Tibial nerve (tissue), 4 donors: ENCODE measurements around the gene MACROH2A2.

Experiments used
- EP300 ChIP-seq, 2 donors: sonication (generic); formaldehyde crosslinking; IDR thresholded peaks; one replicate each; pipeline ENCODE4 v1.6.1; 2017; ENCODE audit warnings: antibody characterized with exemption in 2 of 2, mild to moderate bottlenecking in 1 of 2
- POLR2A ChIP-seq, 2 donors: fragments of 450-650 bp; IDR thresholded peaks; one replicate each; pipeline ENCODE4 v1.6.1; 2017; ENCODE audit warnings: antibody characterized with exemption in 2 of 2, mild to moderate bottlenecking in 2 of 2, moderate library complexity in 2 of 2
- TF ChIP-seq, protein P1 (sequence below), 5 experiments: fragments of 200-600 bp in 3 of 5; fragments of 450-650 bp in 2 of 5; sonication (generic) in 3 of 5; IDR thresholded peaks; one replicate each; pipeline ENCODE4 v1.5.1; 2016 to 2019; ENCODE audit warnings: antibody characterized with exemption in 5 of 5, mild to moderate bottlenecking in 3 of 5, moderate library complexity in 2 of 5

DNA sequence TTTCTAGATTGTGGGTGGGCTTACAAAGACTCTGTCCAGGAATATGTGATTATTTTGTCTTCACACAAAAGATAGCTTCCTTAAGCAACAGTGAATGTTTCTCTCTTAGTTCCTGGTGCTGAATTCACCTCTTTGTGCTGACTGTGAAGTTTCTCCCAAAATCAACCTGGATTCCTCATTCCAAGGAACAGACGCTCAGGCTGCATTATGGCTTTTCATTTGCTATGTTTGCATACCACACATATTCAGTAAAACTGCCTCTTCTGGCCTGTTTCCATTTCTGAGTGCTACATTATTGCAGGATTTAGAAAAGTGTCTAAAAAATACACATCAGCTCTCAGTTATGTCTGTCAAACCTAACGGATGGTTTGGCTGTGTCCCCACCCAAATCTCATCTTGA, 21.5 kb downstream of the MACROH2A2 start:
- TF ChIP-seq POLR2A (IDR thresholded peaks at IDR 0.05) (no peak), EP300 (IDR thresholded peaks at IDR 0.05) (no peak)
- TF ChIP-seq, protein P1, sequence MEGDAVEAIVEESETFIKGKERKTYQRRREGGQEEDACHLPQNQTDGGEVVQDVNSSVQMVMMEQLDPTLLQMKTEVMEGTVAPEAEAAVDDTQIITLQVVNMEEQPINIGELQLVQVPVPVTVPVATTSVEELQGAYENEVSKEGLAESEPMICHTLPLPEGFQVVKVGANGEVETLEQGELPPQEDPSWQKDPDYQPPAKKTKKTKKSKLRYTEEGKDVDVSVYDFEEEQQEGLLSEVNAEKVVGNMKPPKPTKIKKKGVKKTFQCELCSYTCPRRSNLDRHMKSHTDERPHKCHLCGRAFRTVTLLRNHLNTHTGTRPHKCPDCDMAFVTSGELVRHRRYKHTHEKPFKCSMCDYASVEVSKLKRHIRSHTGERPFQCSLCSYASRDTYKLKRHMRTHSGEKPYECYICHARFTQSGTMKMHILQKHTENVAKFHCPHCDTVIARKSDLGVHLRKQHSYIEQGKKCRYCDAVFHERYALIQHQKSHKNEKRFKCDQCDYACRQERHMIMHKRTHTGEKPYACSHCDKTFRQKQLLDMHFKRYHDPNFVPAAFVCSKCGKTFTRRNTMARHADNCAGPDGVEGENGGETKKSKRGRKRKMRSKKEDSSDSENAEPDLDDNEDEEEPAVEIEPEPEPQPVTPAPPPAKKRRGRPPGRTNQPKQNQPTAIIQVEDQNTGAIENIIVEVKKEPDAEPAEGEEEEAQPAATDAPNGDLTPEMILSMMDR (IDR thresholded peaks at IDR 0.05), result no peak
